Left lung (tissue), 10 donors: ENCODE results near the gene S100A14. TPM values are rescaled to one million over a fixed set of nuclear protein-coding genes. Genes with fewer than 3 reads are reported as not detected.

Source experiments
- ATAC-seq: fragments of 200-7000 bp; cut with Tn5 transposase; one replicate; pipeline ENCODE4 v1.9.1; 2020; ENCODE audit warnings: moderate library complexity
- DNase-seq, 4 donors: peaks; one replicate each; pipeline ENCODE4 v3.0.0-alpha.2; 2013 to 2020
- H3K27ac ChIP-seq, 2 donors: fragments of 200-600 bp; sonication (generic) in 1 of 2; one replicate each; pipeline versions ENCODE4 v1.5.0 to v1.8.0; 2020 to 2021
- H3K27me3 ChIP-seq, 2 donors: fragments of 200-600 bp; sonication (generic) in 1 of 2; one replicate each; pipeline versions ENCODE4 v1.5.0 to v1.8.0; 2020 to 2021
- H3K36me3 ChIP-seq, 2 donors: fragments of 200-600 bp; sonication (generic) in 1 of 2; one replicate each; pipeline versions ENCODE4 v1.5.0 to v1.8.0; 2020 to 2021
- H3K4me1 ChIP-seq, 2 donors: fragments of 200-600 bp; one replicate each; pipeline ENCODE4 v1.8.0; 2021
- H3K4me3 ChIP-seq, 2 donors: fragments of 200-600 bp; sonication (generic) in 1 of 2; one replicate each; pipeline versions ENCODE4 v1.5.0 to v1.8.0; 2020 to 2021; ENCODE audit warnings: mild to moderate bottlenecking in 1 of 2
- H3K9me3 ChIP-seq, 2 donors: fragments of 200-600 bp; sonication (generic) in 1 of 2; one replicate each; pipeline versions ENCODE4 v1.5.0 to v1.8.0; 2020 to 2021
- intact Hi-C, 2 donors: fragments of 100-400 bp; cut with DNase I; formaldehyde crosslinking; loops; one replicate each; pipeline versions ENCODE4 v1.11.2 to v1.14.2; 2022
- polyA plus RNA-seq, 6 donors: library from polyadenylated mRNA; unstranded; fragments of 120-200 nt; gene quantifications; one replicate each; pipeline ENCODE4 v1.2.1, GENCODE V29; 2013; ENCODE audit not compliant: insufficient read length in 6 of 6
- total RNA-seq, 2 donors: library from RNA; stranded (reverse); fragmentation: NEBNext Ultra II Directional; extraction: Animal tissue kit (Norgen Biotek cat#: 25700); gene quantifications; one replicate each; pipeline ENCODE4 v1.2.1, GENCODE V29; 2021
- TF ChIP-seq, protein P1 (sequence below), 2 donors: fragments of 200-600 bp; sonication (generic) in 1 of 2; IDR thresholded peaks; one replicate each; pipeline versions ENCODE4 v1.5.0 to v1.8.0; 2021; ENCODE audit warnings: antibody characterized with exemption in 2 of 2
- donor health status: DM: no; HTN: yes; CAD: no.
- donor health status: DM: no; HTN: no; CAD: no.

S100A14 gene
- total and polyA plus RNA-seq, 8 donors = 94.9 to 179 (median 144) TPM

DNA sequence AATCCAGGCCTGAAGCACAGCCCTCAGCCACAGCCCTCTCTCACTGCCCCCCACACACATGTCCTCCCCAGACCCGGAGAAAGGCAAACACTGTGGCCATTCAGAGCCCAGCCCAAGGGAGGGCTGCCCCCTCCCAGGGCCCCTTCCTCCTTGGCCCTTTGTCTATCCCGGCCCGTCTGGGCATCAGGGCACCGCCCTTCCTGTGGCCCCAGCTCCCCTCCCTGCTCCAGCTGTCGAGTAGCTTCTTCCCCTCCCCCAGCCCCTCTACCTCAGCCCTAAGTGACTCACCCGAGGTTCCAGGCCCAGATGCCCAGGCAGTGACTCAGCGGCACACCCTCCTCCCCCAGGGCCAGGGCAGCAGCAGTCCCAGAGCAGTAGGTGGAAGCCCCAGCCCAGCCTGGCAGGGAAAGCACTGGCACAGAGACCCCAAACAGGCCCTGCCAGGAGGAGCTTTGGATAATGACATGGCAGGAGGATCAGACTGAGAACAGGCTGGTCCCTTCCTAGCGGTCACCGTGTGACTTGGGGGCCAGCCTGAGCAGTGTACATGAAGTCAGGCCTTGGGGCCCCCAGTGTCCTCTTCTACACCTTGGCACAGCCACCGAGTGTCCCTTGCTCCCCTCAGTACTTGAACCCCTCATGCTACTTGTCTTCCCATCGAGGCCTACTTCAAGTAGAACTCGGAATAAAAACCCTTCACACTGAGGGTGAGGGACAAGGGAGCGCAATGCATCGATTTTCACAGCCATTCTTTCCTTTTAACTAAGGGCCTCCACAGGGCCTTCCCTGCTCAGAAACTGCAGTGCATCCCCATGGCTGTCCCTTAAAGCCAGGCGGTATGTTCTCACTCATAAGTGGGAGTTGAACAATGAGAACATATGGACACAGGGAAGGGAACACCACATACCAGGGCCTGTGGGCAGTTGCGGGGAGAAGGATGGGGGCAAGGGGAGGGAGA, 49.4 kb downstream of the S100A14 start:
- TF ChIP-seq, protein P1, sequence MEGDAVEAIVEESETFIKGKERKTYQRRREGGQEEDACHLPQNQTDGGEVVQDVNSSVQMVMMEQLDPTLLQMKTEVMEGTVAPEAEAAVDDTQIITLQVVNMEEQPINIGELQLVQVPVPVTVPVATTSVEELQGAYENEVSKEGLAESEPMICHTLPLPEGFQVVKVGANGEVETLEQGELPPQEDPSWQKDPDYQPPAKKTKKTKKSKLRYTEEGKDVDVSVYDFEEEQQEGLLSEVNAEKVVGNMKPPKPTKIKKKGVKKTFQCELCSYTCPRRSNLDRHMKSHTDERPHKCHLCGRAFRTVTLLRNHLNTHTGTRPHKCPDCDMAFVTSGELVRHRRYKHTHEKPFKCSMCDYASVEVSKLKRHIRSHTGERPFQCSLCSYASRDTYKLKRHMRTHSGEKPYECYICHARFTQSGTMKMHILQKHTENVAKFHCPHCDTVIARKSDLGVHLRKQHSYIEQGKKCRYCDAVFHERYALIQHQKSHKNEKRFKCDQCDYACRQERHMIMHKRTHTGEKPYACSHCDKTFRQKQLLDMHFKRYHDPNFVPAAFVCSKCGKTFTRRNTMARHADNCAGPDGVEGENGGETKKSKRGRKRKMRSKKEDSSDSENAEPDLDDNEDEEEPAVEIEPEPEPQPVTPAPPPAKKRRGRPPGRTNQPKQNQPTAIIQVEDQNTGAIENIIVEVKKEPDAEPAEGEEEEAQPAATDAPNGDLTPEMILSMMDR (IDR thresholded peaks at IDR 0.05) = peak in 1 of 2 donors; percentile 19
- intact Hi-C loops = loop anchor here (5.0 to 10.0 kb wide), 3 partner anchors 34 to 54 kb away; no protein-coding TSS in a partner anchor

DNA sequence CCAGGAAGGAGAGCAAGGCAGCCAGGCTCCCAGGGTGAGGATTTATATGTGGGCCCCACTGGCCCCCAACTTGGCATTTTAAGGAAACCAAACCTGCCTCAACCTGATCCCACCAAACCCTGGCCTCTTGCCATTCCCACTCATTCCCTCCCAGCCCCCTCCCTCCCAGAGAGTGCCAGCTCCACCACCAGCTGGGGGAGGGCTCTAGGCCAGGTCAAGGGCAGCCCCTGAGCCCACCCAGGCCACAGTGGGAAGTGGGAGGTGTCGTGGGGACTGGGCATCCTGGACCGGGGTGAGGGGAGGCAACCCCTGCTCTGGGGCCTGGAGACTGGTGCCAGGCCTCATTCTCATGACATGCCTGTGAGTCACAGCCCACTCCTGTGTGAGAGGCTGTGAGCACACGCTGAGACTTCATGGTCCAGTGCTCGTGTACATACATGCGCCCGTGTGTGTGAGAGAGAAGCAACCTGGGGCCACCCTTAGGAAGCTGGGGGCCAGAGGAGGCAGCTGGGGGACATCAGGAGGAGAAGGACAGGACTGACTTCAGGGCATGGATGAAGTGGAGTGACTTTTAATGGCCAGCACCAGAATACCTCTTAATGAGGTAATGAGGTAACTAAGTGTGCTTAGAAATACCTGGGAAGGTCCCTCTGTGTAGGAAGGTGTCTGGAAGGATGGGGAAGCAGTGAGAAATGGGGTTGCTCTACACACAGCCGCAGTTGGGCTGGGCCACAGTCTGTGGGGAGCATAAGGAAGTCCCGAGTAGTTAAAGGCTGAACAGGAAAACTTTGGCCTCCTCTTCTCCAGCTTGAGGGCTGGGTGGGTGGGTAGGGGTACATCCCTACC, 50.4 kb downstream of the S100A14 start, which contains the start of gene S100A2:
TSS of gene S100A2 (minus strand) at position 316 of the 846 bp plus-strand sequence. CDS start 1,967 bp downstream, outside the sequence.
- Histone ChIP-seq H3K27me3 (no peaks in the 10 kb centered on the region), H3K4me1 (peaks cover 33 to 58% of the 10 kb centered on the region in 2 donors), H3K9me3 (no peaks in the 10 kb centered on the region), H3K27ac (peak within 1 kb of the TSS; percentile 95 to 98), H3K36me3 (no peaks in the 10 kb centered on the region), H3K4me3 (peak within 1 kb of the TSS in 1 of 2 donors; percentile 18)
- intact Hi-C loops = loop anchor here (5.0 to 10.0 kb wide), 3 partner anchors 33 to 53 kb away; no protein-coding TSS in a partner anchor
- TF ChIP-seq, protein P1 (IDR thresholded peaks at IDR 0.05) = no peak
- DNase-seq = peak in 3 of 4 donors; percentile 29 to 89 (median 81)
- peak; percentile 70 for ATAC-seq

More for the DNA sequence above, 49.4 kb downstream of the S100A14 start:
- peak; percentile 89 for ATAC-seq
- no peaks in the 10 kb centered on the region for H3K9me3 ChIP-seq
- DNase-seq = peak; percentile 36 to 99 (median 91)
- H3K4me1 ChIP-seq = peaks cover 33 to 61% of the 10 kb centered on the region in 2 donors
- H3K27ac ChIP-seq = peak overlapping the region; percentile 95 to 98
- no peaks in the 10 kb centered on the region for H3K27me3 ChIP-seq
- no peaks in the 10 kb centered on the region for H3K36me3 ChIP-seq
- peak overlapping the region in 1 of 2 donors; percentile 18 for H3K4me3 ChIP-seq

Other genes with a start within 250 kb of the S100A14 start
- gene S100A12, start 240.7 kb downstream of the S100A14 start, total RNA-seq = 100 to 1,000 TPM in 1 of 2 donors, 10 to 100 TPM in 1; 12.1 to 178 TPM
- 1 to 10 TPM; 1.1 to 6.9 (median 3.2) TPM for gene S100A12, start 240.7 kb downstream of the S100A14 start, polyA plus RNA-seq
- gene S100A8, start 225.3 kb downstream of the S100A14 start, total RNA-seq = 1,000 to 10,000 TPM in 1 of 2 donors, 10 to 100 TPM in 1; 97.7 to 1,365 TPM
- gene S100A8, start 225.3 kb downstream of the S100A14 start, polyA plus RNA-seq = 10 to 100 TPM; 10.2 to 33.2 (median 19.9) TPM
- gene S100A7A, start 199.8 kb downstream of the S100A14 start, total RNA-seq = not detected
- not detected for gene S100A7A, start 199.8 kb downstream of the S100A14 start, polyA plus RNA-seq
- gene S100A7, start 155.7 kb downstream of the S100A14 start, total RNA-seq = not detected
- not detected for gene S100A7, start 155.7 kb downstream of the S100A14 start, polyA plus RNA-seq
- gene S100A6, start 80.3 kb downstream of the S100A14 start, total RNA-seq = 1,000 to 10,000 TPM; 1,672 to 1,797 TPM
- 100 to 1,000 TPM; 156 to 248 (median 183) TPM for gene S100A6, start 80.3 kb downstream of the S100A14 start, polyA plus RNA-seq
- gene S100A5, start 75.4 kb downstream of the S100A14 start, total RNA-seq = under 1 TPM in 1 of 2 donors, not detected in 1; 0.42 TPM
- gene S100A5, start 75.4 kb downstream of the S100A14 start, polyA plus RNA-seq = under 1 TPM in 3 of 6 donors, not detected in 3; 0.18 to 0.38 (median 0.34) TPM
- 1,000 to 10,000 TPM in 1 of 2 donors, 100 to 1,000 TPM in 1; 257 to 1,192 TPM for gene S100A4, start 70.5 kb downstream of the S100A14 start, total RNA-seq
- gene S100A4, start 70.5 kb downstream of the S100A14 start, polyA plus RNA-seq = 10 to 100 TPM; 15.0 to 24.6 (median 21.9) TPM
- 1 to 10 TPM; 1.7 to 7.7 TPM for gene S100A3, start 67.1 kb downstream of the S100A14 start, total RNA-seq
- under 1 TPM in 2 of 6 donors, not detected in 4; 0.20 to 0.58 TPM for gene S100A3, start 67.1 kb downstream of the S100A14 start, polyA plus RNA-seq
- 10 to 100 TPM in 1 of 2 donors, 1 to 10 TPM in 1; 7.1 to 25.9 TPM for gene S100A2, start 50.5 kb downstream of the S100A14 start, total RNA-seq
- 1 to 10 TPM in 4 of 6 donors, under 1 TPM in 2; 0.51 to 1.3 (median 1.0) TPM for gene S100A2, start 50.5 kb downstream of the S100A14 start, polyA plus RNA-seq
- gene S100A16, start 3.2 kb downstream of the S100A14 start, total RNA-seq = 100 to 1,000 TPM; 118 to 145 TPM
- gene S100A16, start 3.2 kb downstream of the S100A14 start, polyA plus RNA-seq = 100 to 1,000 TPM; 129 to 160 (median 145) TPM
- 10 to 100 TPM; 75.1 to 80.0 TPM for gene S100A13, start 11.2 kb upstream of the S100A14 start, total RNA-seq
- gene S100A13, start 11.2 kb upstream of the S100A14 start, polyA plus RNA-seq = 100 to 1,000 TPM in 3 of 6 donors, 10 to 100 TPM in 3; 79.6 to 110 (median 93.6) TPM
- gene S100A1, start 12.1 kb upstream of the S100A14 start, total RNA-seq = 1 to 10 TPM in 1 of 2 donors, under 1 TPM in 1; 0.93 to 2.3 TPM
- 1 to 10 TPM; 1.4 to 2.2 (median 1.8) TPM for gene S100A1, start 12.1 kb upstream of the S100A14 start, polyA plus RNA-seq
- 10 to 100 TPM; 54.5 to 65.5 TPM for gene CHTOP, start 17.7 kb upstream of the S100A14 start, total RNA-seq
- gene CHTOP, start 17.7 kb upstream of the S100A14 start, polyA plus RNA-seq = 100 to 1,000 TPM; 110 to 125 (median 118) TPM
- gene SNAPIN, start 42.4 kb upstream of the S100A14 start, total RNA-seq = 10 to 100 TPM; 34.5 to 35.5 TPM
- 10 to 100 TPM; 36.9 to 44.1 (median 39.2) TPM for gene SNAPIN, start 42.4 kb upstream of the S100A14 start, polyA plus RNA-seq
- gene ILF2, start 54.7 kb upstream of the S100A14 start, total RNA-seq = 100 to 1,000 TPM; 104 to 117 TPM
- 100 to 1,000 TPM; 239 to 295 (median 260) TPM for gene ILF2, start 54.7 kb upstream of the S100A14 start, polyA plus RNA-seq
- 10 to 100 TPM; 26.9 to 45.2 TPM for gene NPR1, start 62.4 kb upstream of the S100A14 start, total RNA-seq
- 10 to 100 TPM; 14.3 to 23.1 (median 17.4) TPM for gene NPR1, start 62.4 kb upstream of the S100A14 start, polyA plus RNA-seq
- gene INTS3, start 111.7 kb upstream of the S100A14 start, total RNA-seq = 10 to 100 TPM; 50.5 to 57.5 TPM
- 100 to 1,000 TPM in 5 of 6 donors, 10 to 100 TPM in 1; 90.4 to 131 (median 118) TPM for gene INTS3, start 111.7 kb upstream of the S100A14 start, polyA plus RNA-seq
- gene SLC27A3, start 159.1 kb upstream of the S100A14 start, total RNA-seq = 10 to 100 TPM; 56.5 to 68.6 TPM
- 10 to 100 TPM; 32.4 to 50.3 (median 40.5) TPM for gene SLC27A3, start 159.1 kb upstream of the S100A14 start, polyA plus RNA-seq